ENCODE data around the gene GAN.

GAN gene

GRCh38 chr16:81314603-81315270, at the start of gene GAN:
GAN (plus strand) TSS chr16:81314962; CDS start chr16:81315114, 152 bp downstream.
- peak; percentile 93 for DNase-seq (ENCODE audit: low spot score)
- TF ChIP-seq, protein P1, sequence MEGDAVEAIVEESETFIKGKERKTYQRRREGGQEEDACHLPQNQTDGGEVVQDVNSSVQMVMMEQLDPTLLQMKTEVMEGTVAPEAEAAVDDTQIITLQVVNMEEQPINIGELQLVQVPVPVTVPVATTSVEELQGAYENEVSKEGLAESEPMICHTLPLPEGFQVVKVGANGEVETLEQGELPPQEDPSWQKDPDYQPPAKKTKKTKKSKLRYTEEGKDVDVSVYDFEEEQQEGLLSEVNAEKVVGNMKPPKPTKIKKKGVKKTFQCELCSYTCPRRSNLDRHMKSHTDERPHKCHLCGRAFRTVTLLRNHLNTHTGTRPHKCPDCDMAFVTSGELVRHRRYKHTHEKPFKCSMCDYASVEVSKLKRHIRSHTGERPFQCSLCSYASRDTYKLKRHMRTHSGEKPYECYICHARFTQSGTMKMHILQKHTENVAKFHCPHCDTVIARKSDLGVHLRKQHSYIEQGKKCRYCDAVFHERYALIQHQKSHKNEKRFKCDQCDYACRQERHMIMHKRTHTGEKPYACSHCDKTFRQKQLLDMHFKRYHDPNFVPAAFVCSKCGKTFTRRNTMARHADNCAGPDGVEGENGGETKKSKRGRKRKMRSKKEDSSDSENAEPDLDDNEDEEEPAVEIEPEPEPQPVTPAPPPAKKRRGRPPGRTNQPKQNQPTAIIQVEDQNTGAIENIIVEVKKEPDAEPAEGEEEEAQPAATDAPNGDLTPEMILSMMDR (IDR thresholded peaks at IDR 0.05; ENCODE audit: extremely low read depth, insufficient read depth, missing control alignments): no peak
- in situ Hi-C loops (cut with MboI; ENCODE audit: low pct_unique_long_range_greater_than_20kb, low sequenced_read_pairs, unreplicated experiment): no loop called here

- TF ChIP-seq, protein P1 (IDR thresholded peaks at IDR 0.05; ENCODE audit: extremely low read depth, insufficient read depth, missing control alignments): no peak
- in situ Hi-C loops (cut with MboI; ENCODE audit: low pct_unique_long_range_greater_than_20kb, low sequenced_read_pairs, unreplicated experiment): no loop called here
- DNase-seq (ENCODE audit: low spot score): no peak
These were observed 49.7 kb upstream of the GAN start for GRCh38 chr16:81265052-81265451.

DNA sequence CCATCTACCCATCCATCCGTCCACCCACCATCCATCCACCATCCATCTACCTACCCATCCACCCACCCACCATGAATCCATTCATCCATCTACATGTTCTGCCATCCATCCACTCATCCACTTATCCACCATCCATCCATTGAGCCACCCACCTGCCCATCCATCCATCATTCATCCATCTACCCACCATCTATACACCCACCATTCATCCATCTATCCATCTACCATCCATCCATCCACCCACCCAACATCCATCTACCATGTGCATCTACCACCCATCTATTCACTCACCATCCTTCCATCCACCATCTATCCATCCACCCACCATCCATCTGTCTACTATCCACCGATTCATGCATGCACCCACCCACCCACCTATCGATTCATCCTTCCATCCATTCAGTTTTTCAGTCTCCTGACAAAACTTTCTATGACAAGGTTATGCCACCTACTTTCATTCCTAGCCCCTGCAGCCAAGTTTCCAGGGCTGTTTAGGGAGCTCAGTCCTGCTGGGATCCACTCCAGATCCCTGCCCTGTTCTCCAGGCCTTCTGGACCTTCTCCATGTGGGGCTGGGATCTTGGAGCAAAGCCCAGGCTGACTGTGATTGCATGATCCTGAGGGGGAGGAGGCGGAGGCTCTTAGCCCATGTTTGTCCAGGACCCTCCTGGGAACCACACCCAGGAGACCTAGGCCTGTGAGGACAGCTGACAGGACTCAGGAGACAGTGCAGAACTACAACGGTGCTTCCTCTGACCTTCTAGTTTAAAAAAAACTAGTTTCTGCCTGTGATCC, 48.9 kb upstream of the GAN start:
- TF ChIP-seq, protein P1 (IDR thresholded peaks at IDR 0.05; ENCODE audit: extremely low read depth, insufficient read depth, missing control alignments): no peak
- no peak for DNase-seq (ENCODE audit: low spot score)
- in situ Hi-C loops (cut with MboI; ENCODE audit: low pct_unique_long_range_greater_than_20kb, low sequenced_read_pairs, unreplicated experiment): no loop called here

GRCh38 chr16:81266680-81267095, 48.1 kb upstream of the GAN start:
- TF ChIP-seq, protein P1 (IDR thresholded peaks at IDR 0.05; ENCODE audit: extremely low read depth, insufficient read depth, missing control alignments): no peak
- no peak for DNase-seq (ENCODE audit: low spot score)
- in situ Hi-C loops (cut with MboI; ENCODE audit: low pct_unique_long_range_greater_than_20kb, low sequenced_read_pairs, unreplicated experiment): no loop called here

- no peak for DNase-seq (ENCODE audit: low spot score)
- TF ChIP-seq, protein P1 (IDR thresholded peaks at IDR 0.05; ENCODE audit: extremely low read depth, insufficient read depth, missing control alignments): no peak
- in situ Hi-C loops (cut with MboI; ENCODE audit: low pct_unique_long_range_greater_than_20kb, low sequenced_read_pairs, unreplicated experiment): no loop called here
These were observed 46.3 kb upstream of the GAN start for GRCh38 chr16:81268509-81268908.

- no peak for DNase-seq (ENCODE audit: low spot score)
- in situ Hi-C loops (cut with MboI; ENCODE audit: low pct_unique_long_range_greater_than_20kb, low sequenced_read_pairs, unreplicated experiment): no loop called here
- TF ChIP-seq, protein P1 (IDR thresholded peaks at IDR 0.05; ENCODE audit: extremely low read depth, insufficient read depth, missing control alignments): no peak
These were observed 41.4 kb upstream of the GAN start for GRCh38 chr16:81273223-81273950.

All from GM13977 (cell line).